Caco-2 (cell line): ENCODE measurements around the gene VPS41. TPM values are rescaled to one million over a fixed set of nuclear protein-coding genes. Genes with fewer than 3 reads are reported as not detected.

Experiments used
- BruUV-seq: library from RNA; stranded (reverse); fragments of 400-500 nt; replicated peaks from 2 replicates; lab custom pipeline; 2021; lab: Mats Ljungman, UMichigan
- CTCF ChIA-PET: fragments of 300-600 bp; sonication (Branson Sonifier 250); formaldehyde crosslinking; loops from one replicate; lab custom pipeline; 2022; ENCODE audit warnings: antibody characterized with exemption; lab: Charles Lee
- POLR2A ChIA-PET: fragments of 300-600 bp; sonication (Branson Sonifier 250); formaldehyde crosslinking; loops from one replicate; lab custom pipeline; 2022; ENCODE audit warnings: antibody characterized with exemption; lab: Charles Lee
- DNase-seq, 2 experiments: peaks; one replicate each; pipeline versions ENCODE4 v3.0.0 to v3.0.0-alpha.2; 2020 to 2022
- H3K27me3 ChIP-seq: replicated peaks from 2 replicates; pipeline ENCODE4 v1.6.0; 2011; ENCODE audit warnings: low read length; ENCODE audit not compliant: control insufficient read depth, insufficient read depth
- H3K36me3 ChIP-seq: 2 replicates; pipeline ENCODE4 v1.5.1; 2011; ENCODE audit warnings: low read length; ENCODE audit not compliant: control insufficient read depth, insufficient read depth
- H3K4me1 ChIP-seq: fragments of 250-450 bp; sonication (Bioruptor Pico); 2 replicates; pipeline ENCODE4 v1.5.1; 2020; ENCODE audit warnings: mild to moderate bottlenecking
- H3K4me3 ChIP-seq: 2 replicates; pipeline ENCODE4 v1.5.1; 2011; ENCODE audit warnings: low read depth, mild to moderate bottlenecking, control low read depth, low read length
- H3K9me3 ChIP-seq: fragments of 250-450 bp; sonication (Bioruptor Pico); 2 replicates; pipeline ENCODE4 v1.5.1; 2020; ENCODE audit warnings: mild to moderate bottlenecking, moderate library complexity
- H3K27ac Mint-ChIP-seq: one replicate; pipeline ENCODE4 v1.8.0; 2022; ENCODE audit warnings: mixed read lengths; ENCODE audit not compliant: unreplicated experiment
- H3K27me3 Mint-ChIP-seq: one replicate; pipeline ENCODE4 v1.8.0; 2022; ENCODE audit warnings: mixed read lengths; ENCODE audit not compliant: insufficient read depth, unreplicated experiment
- H3K36me3 Mint-ChIP-seq: one replicate; pipeline ENCODE4 v1.8.0; 2022; ENCODE audit warnings: mild to moderate bottlenecking, mixed read lengths; ENCODE audit not compliant: insufficient read depth, unreplicated experiment
- H3K4me1 Mint-ChIP-seq: one replicate; pipeline ENCODE4 v1.8.0; 2022; ENCODE audit warnings: low read depth, mixed read lengths; ENCODE audit not compliant: unreplicated experiment
- H3K4me3 Mint-ChIP-seq: one replicate; pipeline ENCODE4 v1.8.0; 2022; ENCODE audit warnings: mild to moderate bottlenecking, moderate library complexity, mixed read lengths; ENCODE audit not compliant: unreplicated experiment
- H3K9me3 Mint-ChIP-seq: one replicate; pipeline ENCODE4 v1.8.0; 2022; ENCODE audit warnings: mixed read lengths; ENCODE audit not compliant: unreplicated experiment
- intact Hi-C: fragments of 100-400 bp; cut with micrococcal nuclease; formaldehyde crosslinking; loops from one replicate; pipeline ENCODE4 v1.10.0; 2022; ENCODE audit not compliant: unreplicated experiment
- total RNA-seq: library from RNA; stranded (reverse); gene quantifications from 2 replicates; pipeline ENCODE4 v1.2.3, GENCODE V29; 2022
- TF ChIP-seq, protein P1 (sequence below), 2 experiments: fragments of 200-600 bp in 1 of 2; IDR thresholded peaks; 1 replicate in 1 of 2; 2 replicates in 1 of 2; pipeline versions ENCODE4 v1.5.1 to v1.8.0; 2011 to 2022; ENCODE audit warnings: antibody characterized with exemption in 1 of 2, control low read depth in 1 of 2, inconsistent platforms in 1 of 2, low read depth in 1 of 2, low read length in 1 of 2, mild to moderate bottlenecking in 1 of 2, moderate library complexity in 1 of 2; ENCODE audit not compliant: insufficient read depth in 1 of 2, severe bottlenecking in 1 of 2, unreplicated experiment in 1 of 2

The VPS41 gene
- total RNA-seq, 1 experiment from 2014 or later, result 86.9 TPM

GRCh38 chr7:38736138-38736537 lies 172.9 kb downstream of the VPS41 start:
- Histone ChIP-seq H3K4me3 (no peak overlapping the region), H3K9me3 (no peaks in the 10 kb centered on the region), H3K36me3 (peaks cover 1% of the 10 kb centered on the region; the same call in 1 of the 2 replicates), H3K27me3 (no peaks in the 10 kb centered on the region), H3K4me1 (no peaks in the 10 kb centered on the region)
- ChIA-PET CTCF (no interaction called here), POLR2A (no interaction called here)
- H3K9me3 Mint-ChIP-seq, result no peaks in the 10 kb centered on the region
- peaks cover 8% of the 10 kb centered on the region for H3K36me3 Mint-ChIP-seq
- no peaks in the 10 kb centered on the region for H3K4me1 Mint-ChIP-seq
- H3K27me3 Mint-ChIP-seq, result no peaks in the 10 kb centered on the region
- no peak overlapping the region for H3K27ac Mint-ChIP-seq
- BruUV-seq, result no TSS peak
- no peak for DNase-seq
- no peak overlapping the region for H3K4me3 Mint-ChIP-seq
- TF ChIP-seq, protein P1, sequence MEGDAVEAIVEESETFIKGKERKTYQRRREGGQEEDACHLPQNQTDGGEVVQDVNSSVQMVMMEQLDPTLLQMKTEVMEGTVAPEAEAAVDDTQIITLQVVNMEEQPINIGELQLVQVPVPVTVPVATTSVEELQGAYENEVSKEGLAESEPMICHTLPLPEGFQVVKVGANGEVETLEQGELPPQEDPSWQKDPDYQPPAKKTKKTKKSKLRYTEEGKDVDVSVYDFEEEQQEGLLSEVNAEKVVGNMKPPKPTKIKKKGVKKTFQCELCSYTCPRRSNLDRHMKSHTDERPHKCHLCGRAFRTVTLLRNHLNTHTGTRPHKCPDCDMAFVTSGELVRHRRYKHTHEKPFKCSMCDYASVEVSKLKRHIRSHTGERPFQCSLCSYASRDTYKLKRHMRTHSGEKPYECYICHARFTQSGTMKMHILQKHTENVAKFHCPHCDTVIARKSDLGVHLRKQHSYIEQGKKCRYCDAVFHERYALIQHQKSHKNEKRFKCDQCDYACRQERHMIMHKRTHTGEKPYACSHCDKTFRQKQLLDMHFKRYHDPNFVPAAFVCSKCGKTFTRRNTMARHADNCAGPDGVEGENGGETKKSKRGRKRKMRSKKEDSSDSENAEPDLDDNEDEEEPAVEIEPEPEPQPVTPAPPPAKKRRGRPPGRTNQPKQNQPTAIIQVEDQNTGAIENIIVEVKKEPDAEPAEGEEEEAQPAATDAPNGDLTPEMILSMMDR (IDR thresholded peaks at IDR 0.05; ENCODE audit: insufficient read depth in 1 of 2, low read depth in 1 of 2, low read length in 1 of 2, severe bottlenecking in 1 of 2, unreplicated experiment in 1 of 2), result no peak
- intact Hi-C loops, result no loop called here

GRCh38 chr7:38731215-38731614 lies 177.8 kb downstream of the VPS41 start:
- Histone ChIP-seq H3K4me1 (no peaks in the 10 kb centered on the region), H3K4me3 (no peak overlapping the region), H3K27me3 (no peaks in the 10 kb centered on the region), H3K9me3 (no peaks in the 10 kb centered on the region), H3K36me3 (no peaks in the 10 kb centered on the region)
- Mint-ChIP-seq H3K36me3 (no peaks in the 10 kb centered on the region), H3K4me1 (no peaks in the 10 kb centered on the region), H3K9me3 (no peaks in the 10 kb centered on the region), H3K27ac (no peak overlapping the region), H3K4me3 (no peak overlapping the region), H3K27me3 (no peaks in the 10 kb centered on the region)
- intact Hi-C loops, result no loop called here
- POLR2A ChIA-PET, result no interaction called here
- BruUV-seq, result no TSS peak
- CTCF ChIA-PET, result no interaction called here
- TF ChIP-seq, protein P1 (IDR thresholded peaks at IDR 0.05; ENCODE audit: insufficient read depth in 1 of 2, low read depth in 1 of 2, low read length in 1 of 2, severe bottlenecking in 1 of 2, unreplicated experiment in 1 of 2), result no peak
- no peak for DNase-seq

DNA sequence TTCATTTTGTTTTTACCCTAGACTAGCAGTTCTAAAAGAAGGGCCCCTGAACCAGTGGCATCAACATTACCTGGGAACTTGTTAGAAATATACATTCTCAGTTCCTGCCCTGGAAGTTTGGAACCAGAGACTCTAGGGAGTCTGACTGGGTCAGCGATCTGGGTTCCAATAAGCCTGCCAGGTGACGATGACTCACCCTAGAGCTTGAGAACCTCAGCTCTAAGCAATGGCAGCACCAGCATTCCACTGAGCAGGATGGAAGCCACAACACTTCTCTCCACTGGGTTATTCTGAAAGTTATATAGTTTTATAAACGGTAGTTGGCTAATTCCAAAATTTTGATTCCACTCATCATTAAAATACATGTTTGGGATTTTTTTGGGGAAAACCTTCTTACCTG lies 180.8 kb downstream of the VPS41 start:
- TF ChIP-seq, protein P1 (IDR thresholded peaks at IDR 0.05; ENCODE audit: insufficient read depth in 1 of 2, low read depth in 1 of 2, low read length in 1 of 2, severe bottlenecking in 1 of 2, unreplicated experiment in 1 of 2), result no peak
- CTCF ChIA-PET, result no interaction called here
- Histone ChIP-seq H3K4me3 (no peak overlapping the region), H3K4me1 (no peaks in the 10 kb centered on the region), H3K27me3 (no peaks in the 10 kb centered on the region), H3K36me3 (no peaks in the 10 kb centered on the region), H3K9me3 (no peaks in the 10 kb centered on the region)
- no TSS peak for BruUV-seq
- Mint-ChIP-seq H3K4me1 (no peaks in the 10 kb centered on the region), H3K27ac (no peak overlapping the region), H3K9me3 (no peaks in the 10 kb centered on the region), H3K27me3 (no peaks in the 10 kb centered on the region), H3K36me3 (no peaks in the 10 kb centered on the region), H3K4me3 (no peak overlapping the region)
- intact Hi-C loops, result no loop called here
- POLR2A ChIA-PET, result no interaction called here
- DNase-seq, result no peak
